SH-SY5Y (cell line): ENCODE measurements around the gene MKRN2OS.

ENCODE experiments used
- GATA2 ChIP-seq: IDR thresholded peaks from 2 replicates; pipeline ENCODE4 v1.6.1; 2011; ENCODE audit warnings: mild to moderate bottlenecking, low read depth, low read length
- GATA3 ChIP-seq: IDR thresholded peaks from 2 replicates; pipeline ENCODE4 v1.6.1; 2011; ENCODE audit warnings: low read depth, mild to moderate bottlenecking, low read length, moderate library complexity

DNA sequence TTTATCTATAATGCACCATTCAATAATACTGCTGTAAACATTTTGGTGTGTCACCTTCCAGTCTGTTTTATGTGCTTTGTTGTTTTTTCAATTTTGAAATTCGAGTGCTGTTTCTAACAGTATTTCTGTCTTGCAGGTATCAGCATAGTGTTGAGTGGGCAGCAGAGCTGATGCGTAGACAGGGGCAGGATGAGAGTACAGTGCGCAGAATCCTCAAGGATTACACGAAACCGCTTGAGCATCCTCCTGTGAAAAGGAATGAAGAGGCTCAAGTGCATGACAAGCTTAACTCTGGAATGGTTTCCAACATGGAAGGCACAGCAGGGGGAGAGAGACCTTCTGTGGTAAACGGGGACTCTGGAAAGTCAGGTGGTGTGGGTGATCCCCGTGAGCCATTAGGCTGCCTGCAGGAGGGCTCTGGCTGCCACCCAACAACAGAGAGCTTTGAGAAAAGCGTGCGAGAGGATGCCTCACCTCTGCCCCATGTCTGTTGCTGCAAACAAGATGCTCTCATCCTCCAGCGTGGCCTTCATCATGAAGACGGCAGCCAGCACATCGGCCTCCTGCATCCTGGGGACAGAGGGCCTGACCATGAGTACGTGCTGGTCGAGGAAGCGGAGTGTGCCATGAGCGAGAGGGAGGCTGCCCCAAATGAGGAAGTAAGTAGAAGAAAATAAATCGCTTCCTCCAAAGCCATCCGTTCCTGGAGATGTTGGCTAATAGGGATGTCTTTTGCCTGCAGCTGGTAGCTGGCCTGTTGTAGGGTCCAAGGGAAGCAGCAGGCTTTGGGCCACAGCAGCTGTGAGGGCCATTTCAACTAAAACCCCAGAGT is 42.0 kb downstream of the MKRN2OS start:
- TF ChIP-seq GATA2 (no peak), GATA3 (no peak)
